GM20000 (cell line): ENCODE data around the gene PCCA.

Experiments
- DNase-seq: peaks from one replicate; pipeline ENCODE4 v3.0.0; 2012; ENCODE audit warnings: low spot score
- TF ChIP-seq, protein P1 (sequence below): IDR thresholded peaks from 2 replicates; pipeline ENCODE4 v1.5.1; 2012; ENCODE audit warnings: mild to moderate bottlenecking, control low read depth; ENCODE audit errors: extremely low read depth, missing control alignments

The PCCA gene

GRCh38 chr13:100442095-100442832, 353.4 kb downstream of the PCCA start:
- TF ChIP-seq, protein P1, sequence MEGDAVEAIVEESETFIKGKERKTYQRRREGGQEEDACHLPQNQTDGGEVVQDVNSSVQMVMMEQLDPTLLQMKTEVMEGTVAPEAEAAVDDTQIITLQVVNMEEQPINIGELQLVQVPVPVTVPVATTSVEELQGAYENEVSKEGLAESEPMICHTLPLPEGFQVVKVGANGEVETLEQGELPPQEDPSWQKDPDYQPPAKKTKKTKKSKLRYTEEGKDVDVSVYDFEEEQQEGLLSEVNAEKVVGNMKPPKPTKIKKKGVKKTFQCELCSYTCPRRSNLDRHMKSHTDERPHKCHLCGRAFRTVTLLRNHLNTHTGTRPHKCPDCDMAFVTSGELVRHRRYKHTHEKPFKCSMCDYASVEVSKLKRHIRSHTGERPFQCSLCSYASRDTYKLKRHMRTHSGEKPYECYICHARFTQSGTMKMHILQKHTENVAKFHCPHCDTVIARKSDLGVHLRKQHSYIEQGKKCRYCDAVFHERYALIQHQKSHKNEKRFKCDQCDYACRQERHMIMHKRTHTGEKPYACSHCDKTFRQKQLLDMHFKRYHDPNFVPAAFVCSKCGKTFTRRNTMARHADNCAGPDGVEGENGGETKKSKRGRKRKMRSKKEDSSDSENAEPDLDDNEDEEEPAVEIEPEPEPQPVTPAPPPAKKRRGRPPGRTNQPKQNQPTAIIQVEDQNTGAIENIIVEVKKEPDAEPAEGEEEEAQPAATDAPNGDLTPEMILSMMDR = no peak
- DNase-seq = no peak

DNA sequence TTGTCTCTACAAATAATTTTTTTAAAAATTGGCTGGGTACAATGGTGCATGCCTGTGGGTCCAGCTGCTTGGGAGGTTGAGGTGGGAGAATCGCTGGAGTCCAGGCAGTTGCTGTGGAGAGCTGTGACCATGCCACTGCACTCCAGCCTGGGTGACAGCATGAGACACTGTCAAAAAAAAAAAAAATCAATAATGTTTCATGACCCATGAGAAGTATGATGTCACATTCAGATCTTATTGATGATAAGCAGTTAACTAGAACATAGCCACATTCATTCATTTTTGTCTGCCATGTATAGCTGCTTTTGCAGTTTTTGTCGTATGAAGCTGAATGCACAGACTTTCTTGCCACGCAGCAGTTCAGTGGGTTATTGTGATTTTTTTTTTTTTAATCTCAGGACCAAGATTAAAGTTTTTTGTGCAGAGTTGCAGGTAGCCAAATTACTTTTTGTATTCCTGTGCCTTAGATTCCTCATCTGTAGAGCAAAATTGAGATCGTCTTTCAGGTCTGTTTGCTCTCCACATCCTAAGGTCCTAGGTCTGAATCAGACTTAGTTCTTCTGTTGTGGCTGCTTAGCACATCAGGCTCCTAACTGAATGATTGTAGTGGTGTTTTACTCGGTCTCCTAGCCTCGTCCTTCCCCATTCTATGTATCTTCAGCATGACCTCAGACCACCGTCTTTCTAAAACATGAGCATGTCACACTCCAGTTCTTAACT, 354.5 kb downstream of the PCCA start:
- DNase-seq = no peak
- TF ChIP-seq, protein P1 = no peak

- no peak for DNase-seq
- TF ChIP-seq, protein P1 = no peak
Observed at GRCh38 chr13:100443998-100444328, 355.1 kb downstream of the PCCA start.

- no peak for DNase-seq
- TF ChIP-seq, protein P1 = no peak
Observed at GRCh38 chr13:100447831-100448230, 358.9 kb downstream of the PCCA start.

- TF ChIP-seq, protein P1 = no peak
- DNase-seq = no peak
Observed at GRCh38 chr13:100451923-100452322, 363.0 kb downstream of the PCCA start.

DNA sequence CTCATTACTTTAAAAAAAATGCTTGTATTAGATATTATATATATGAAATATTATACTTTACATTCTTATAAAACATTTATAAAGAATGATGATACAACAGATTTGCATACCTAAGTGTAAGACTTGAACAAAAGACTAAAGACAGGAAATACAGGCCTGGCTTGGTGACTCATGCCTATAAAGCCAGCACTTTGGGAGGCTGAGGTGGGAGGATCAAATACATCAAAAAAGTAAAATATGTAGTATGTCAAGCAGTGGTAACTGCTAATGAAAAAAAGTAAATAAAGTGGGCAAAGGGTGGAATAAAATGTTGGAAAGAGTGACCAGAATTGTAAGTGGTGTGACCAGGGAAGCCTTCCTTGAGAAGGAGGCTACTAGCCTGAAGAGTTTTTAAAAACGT, 366.0 kb downstream of the PCCA start:
- TF ChIP-seq, protein P1 = no peak
- no peak for DNase-seq

- DNase-seq = no peak
Observed at GRCh38 chr13:100458673-100459072, 369.8 kb downstream of the PCCA start.

More at GRCh38 chr13:100458673-100459072, 369.8 kb downstream of the PCCA start:
- TF ChIP-seq, protein P1 = no peak
